ENCODE data around the gene MLH3.
"Not testable (repeated sequence)": the region's sequence is repeated elsewhere in the genome, so short reads cannot be mapped to it uniquely, and the experiment has no call there.

The MLH3 gene

GRCh38 chr14:75069121-75069810 is 18.0 kb upstream of the MLH3 start, which contains the start of gene ZC2HC1C:
Gene ZC2HC1C, plus strand, starts transcription at chr14:75069641. Its CDS starts 933 bp downstream, at chr14:75070574.
- no peak for TF ChIP-seq CTCF (IDR thresholded peaks at IDR 0.05; ENCODE audit: low read depth, low read length)
- Histone ChIP-seq H3K9me3 (no peaks in the 10 kb centered on the region), H3K4me3 (ENCODE audit: low read depth, low read length) (peak within 1 kb of the TSS; percentile 80), H3K4me1 (peaks cover 3% of the 10 kb centered on the region), H3K36me3 (no peaks in the 10 kb centered on the region), H3K27me3 (no peaks in the 10 kb centered on the region)
- DNase-seq: peak; percentile 95

GRCh38 chr14:75068294-75069120 is 17.2 kb upstream of the MLH3 start:
- TF ChIP-seq CTCF (IDR thresholded peaks at IDR 0.05; ENCODE audit: low read depth, low read length): no peak
- Histone ChIP-seq H3K4me3 (ENCODE audit: low read depth, low read length) (peak overlapping the region; percentile 80), H3K36me3 (no peaks in the 10 kb centered on the region), H3K9me3 (no peaks in the 10 kb centered on the region), H3K4me1 (peaks cover 3% of the 10 kb centered on the region), H3K27me3 (no peaks in the 10 kb centered on the region)
- DNase-seq: no peak

- H3K9me3 ChIP-seq, H3K4me1 ChIP-seq, DNase-seq, H3K27me3 ChIP-seq, H3K36me3 ChIP-seq: not testable (repeated sequence)
- H3K4me3 ChIP-seq (ENCODE audit: low read depth, low read length): peak overlapping the region; percentile 80
Observed at GRCh38 chr14:75067765-75068164, 16.5 kb upstream of the MLH3 start.

- no peaks in the 10 kb centered on the region for H3K27me3 ChIP-seq
- no peak for DNase-seq
- TF ChIP-seq CTCF (IDR thresholded peaks at IDR 0.05; ENCODE audit: low read depth, low read length): no peak
- peaks cover 3% of the 10 kb centered on the region for H3K4me1 ChIP-seq
- H3K9me3 ChIP-seq: no peaks in the 10 kb centered on the region
- H3K36me3 ChIP-seq: no peaks in the 10 kb centered on the region
- H3K4me3 ChIP-seq (ENCODE audit: low read depth, low read length): no peak overlapping the region
Observed at GRCh38 chr14:75067212-75067611, 15.9 kb upstream of the MLH3 start.

- H3K9me3 ChIP-seq: no peaks in the 10 kb centered on the region
- no peak for TF ChIP-seq CTCF (IDR thresholded peaks at IDR 0.05; ENCODE audit: low read depth, low read length)
- H3K4me3 ChIP-seq (ENCODE audit: low read depth, low read length): no peak overlapping the region
- H3K4me1 ChIP-seq: peaks cover 3% of the 10 kb centered on the region
- no peak for DNase-seq
- H3K27me3 ChIP-seq: no peaks in the 10 kb centered on the region
- no peaks in the 10 kb centered on the region; the same call in 1 of the 2 replicates for H3K36me3 ChIP-seq
Observed at GRCh38 chr14:75066691-75067090, 15.4 kb upstream of the MLH3 start.

GRCh38 chr14:75064205-75064567 is 12.9 kb upstream of the MLH3 start:
- Histone ChIP-seq H3K27me3 (no peaks in the 10 kb centered on the region), H3K9me3 (no peaks in the 10 kb centered on the region), H3K4me3 (ENCODE audit: low read depth, low read length) (peak overlapping the region; percentile 88), H3K4me1 (no peaks in the 10 kb centered on the region), H3K36me3 (peaks cover 15% of the 10 kb centered on the region)
- TF ChIP-seq CTCF (IDR thresholded peaks at IDR 0.05; ENCODE audit: low read depth, low read length): no peak
- no peak for DNase-seq

Measured in BE2C (cell line).